Thyroid gland (tissue), 4 donors: ENCODE results near the gene NR4A3.

Source experiments
- POLR2A ChIP-seq, 2 donors: fragments of 450-650 bp; IDR thresholded peaks; one replicate each; pipeline ENCODE4 v1.6.1; 2017; ENCODE audit warnings: antibody characterized with exemption in 2 of 2, mild to moderate bottlenecking in 2 of 2, moderate library complexity in 1 of 2
- TF ChIP-seq, protein P1 (sequence below), 6 experiments: fragments of 200-600 bp in 3 of 6; fragments of 450-650 bp in 3 of 6; sonication (generic) in 3 of 6; IDR thresholded peaks; one replicate each; pipeline ENCODE4 v1.5.1; 2016 to 2019; ENCODE audit warnings: antibody characterized with exemption in 6 of 6, mild to moderate bottlenecking in 2 of 6, inconsistent platforms in 1 of 6, moderate library complexity in 1 of 6

- TF ChIP-seq, protein P1, sequence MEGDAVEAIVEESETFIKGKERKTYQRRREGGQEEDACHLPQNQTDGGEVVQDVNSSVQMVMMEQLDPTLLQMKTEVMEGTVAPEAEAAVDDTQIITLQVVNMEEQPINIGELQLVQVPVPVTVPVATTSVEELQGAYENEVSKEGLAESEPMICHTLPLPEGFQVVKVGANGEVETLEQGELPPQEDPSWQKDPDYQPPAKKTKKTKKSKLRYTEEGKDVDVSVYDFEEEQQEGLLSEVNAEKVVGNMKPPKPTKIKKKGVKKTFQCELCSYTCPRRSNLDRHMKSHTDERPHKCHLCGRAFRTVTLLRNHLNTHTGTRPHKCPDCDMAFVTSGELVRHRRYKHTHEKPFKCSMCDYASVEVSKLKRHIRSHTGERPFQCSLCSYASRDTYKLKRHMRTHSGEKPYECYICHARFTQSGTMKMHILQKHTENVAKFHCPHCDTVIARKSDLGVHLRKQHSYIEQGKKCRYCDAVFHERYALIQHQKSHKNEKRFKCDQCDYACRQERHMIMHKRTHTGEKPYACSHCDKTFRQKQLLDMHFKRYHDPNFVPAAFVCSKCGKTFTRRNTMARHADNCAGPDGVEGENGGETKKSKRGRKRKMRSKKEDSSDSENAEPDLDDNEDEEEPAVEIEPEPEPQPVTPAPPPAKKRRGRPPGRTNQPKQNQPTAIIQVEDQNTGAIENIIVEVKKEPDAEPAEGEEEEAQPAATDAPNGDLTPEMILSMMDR (IDR thresholded peaks at IDR 0.05): no peak
- no peak for TF ChIP-seq POLR2A (IDR thresholded peaks at IDR 0.05)
Observed at GRCh38 chr9:99831857-99832557, 10.3 kb downstream of the NR4A3 start.
